Caco-2 (cell line): ENCODE results near the gene SMAD7. TPM values are rescaled to one million over a fixed set of nuclear protein-coding genes. Genes with fewer than 3 reads are reported as not detected.

Experiments used
- BruUV-seq: library from RNA; stranded (reverse); fragments of 400-500 nt; replicated peaks from 2 replicates; lab custom pipeline; 2021; lab: Mats Ljungman, UMichigan
- CTCF ChIA-PET: fragments of 300-600 bp; sonication (Branson Sonifier 250); formaldehyde crosslinking; loops from one replicate; lab custom pipeline; 2022; ENCODE audit warnings: antibody characterized with exemption; lab: Charles Lee
- POLR2A ChIA-PET: fragments of 300-600 bp; sonication (Branson Sonifier 250); formaldehyde crosslinking; loops from one replicate; lab custom pipeline; 2022; ENCODE audit warnings: antibody characterized with exemption; lab: Charles Lee
- DNase-seq, 2 experiments: peaks; one replicate each; pipeline versions ENCODE4 v3.0.0 to v3.0.0-alpha.2; 2020 to 2022
- H3K27me3 ChIP-seq: replicated peaks from 2 replicates; pipeline ENCODE4 v1.6.0; 2011; ENCODE audit warnings: low read length; ENCODE audit not compliant: control insufficient read depth, insufficient read depth
- H3K36me3 ChIP-seq: 2 replicates; pipeline ENCODE4 v1.5.1; 2011; ENCODE audit warnings: low read length; ENCODE audit not compliant: control insufficient read depth, insufficient read depth
- H3K4me1 ChIP-seq: fragments of 250-450 bp; sonication (Bioruptor Pico); 2 replicates; pipeline ENCODE4 v1.5.1; 2020; ENCODE audit warnings: mild to moderate bottlenecking
- H3K4me3 ChIP-seq: 2 replicates; pipeline ENCODE4 v1.5.1; 2011; ENCODE audit warnings: low read depth, mild to moderate bottlenecking, control low read depth, low read length
- H3K9me3 ChIP-seq: fragments of 250-450 bp; sonication (Bioruptor Pico); 2 replicates; pipeline ENCODE4 v1.5.1; 2020; ENCODE audit warnings: mild to moderate bottlenecking, moderate library complexity
- H3K27ac Mint-ChIP-seq: one replicate; pipeline ENCODE4 v1.8.0; 2022; ENCODE audit warnings: mixed read lengths; ENCODE audit not compliant: unreplicated experiment
- H3K27me3 Mint-ChIP-seq: one replicate; pipeline ENCODE4 v1.8.0; 2022; ENCODE audit warnings: mixed read lengths; ENCODE audit not compliant: insufficient read depth, unreplicated experiment
- H3K36me3 Mint-ChIP-seq: one replicate; pipeline ENCODE4 v1.8.0; 2022; ENCODE audit warnings: mild to moderate bottlenecking, mixed read lengths; ENCODE audit not compliant: insufficient read depth, unreplicated experiment
- H3K4me1 Mint-ChIP-seq: one replicate; pipeline ENCODE4 v1.8.0; 2022; ENCODE audit warnings: low read depth, mixed read lengths; ENCODE audit not compliant: unreplicated experiment
- H3K4me3 Mint-ChIP-seq: one replicate; pipeline ENCODE4 v1.8.0; 2022; ENCODE audit warnings: mild to moderate bottlenecking, moderate library complexity, mixed read lengths; ENCODE audit not compliant: unreplicated experiment
- H3K9me3 Mint-ChIP-seq: one replicate; pipeline ENCODE4 v1.8.0; 2022; ENCODE audit warnings: mixed read lengths; ENCODE audit not compliant: unreplicated experiment
- CTCF ChIP-seq, 2 experiments: fragments of 200-600 bp in 1 of 2; IDR thresholded peaks; 1 replicate in 1 of 2; 2 replicates in 1 of 2; pipeline versions ENCODE4 v1.5.1 to v1.8.0; 2011 to 2022; ENCODE audit warnings: antibody characterized with exemption in 1 of 2, control low read depth in 1 of 2, inconsistent platforms in 1 of 2, low read depth in 1 of 2, low read length in 1 of 2, mild to moderate bottlenecking in 1 of 2, moderate library complexity in 1 of 2; ENCODE audit not compliant: insufficient read depth in 1 of 2, severe bottlenecking in 1 of 2, unreplicated experiment in 1 of 2
- intact Hi-C: fragments of 100-400 bp; cut with micrococcal nuclease; formaldehyde crosslinking; loops from one replicate; pipeline ENCODE4 v1.10.0; 2022; ENCODE audit not compliant: unreplicated experiment
- total RNA-seq: library from RNA; stranded (reverse); gene quantifications from 2 replicates; pipeline ENCODE4 v1.2.3, GENCODE V29; 2022

Gene SMAD7
- total RNA-seq, 1 experiment from 2014 or later, result 9.3 TPM

GRCh38 chr18:48949606-48950535 is 894 bp downstream of the SMAD7 start:
- no TSS peak for BruUV-seq
- Histone ChIP-seq H3K4me1 (peaks cover 17% of the 10 kb centered on the region), H3K9me3 (no peaks in the 10 kb centered on the region), H3K4me3 (peak overlapping the region; percentile 71), H3K36me3 (no peaks in the 10 kb centered on the region), H3K27me3 (no peaks in the 10 kb centered on the region)
- intact Hi-C loops, result loop anchor here (10.0 kb wide), 1 partner anchor 165 kb away; no protein-coding TSS in a partner anchor
- peaks cover 7% of the 10 kb centered on the region for H3K4me1 Mint-ChIP-seq
- peak; percentile 46 to 48 for DNase-seq
- H3K36me3 Mint-ChIP-seq, result peaks cover 19% of the 10 kb centered on the region
- H3K27me3 Mint-ChIP-seq, result no peaks in the 10 kb centered on the region
- no peak overlapping the region for H3K27ac Mint-ChIP-seq
- ChIA-PET CTCF (no interaction called here), POLR2A (no interaction called here)
- TF ChIP-seq CTCF (IDR thresholded peaks at IDR 0.05; ENCODE audit: insufficient read depth in 1 of 2, low read depth in 1 of 2, low read length in 1 of 2, severe bottlenecking in 1 of 2, unreplicated experiment in 1 of 2), result no peak
- no peaks in the 10 kb centered on the region for H3K9me3 Mint-ChIP-seq
- H3K4me3 Mint-ChIP-seq, result peak overlapping the region; percentile 82

GRCh38 chr18:48949050-48949605 is 1.6 kb downstream of the SMAD7 start:
- Mint-ChIP-seq H3K27me3 (no peaks in the 10 kb centered on the region), H3K4me3 (peak overlapping the region; percentile 82), H3K36me3 (peaks cover 19% of the 10 kb centered on the region), H3K4me1 (peaks cover 7% of the 10 kb centered on the region), H3K9me3 (no peaks in the 10 kb centered on the region), H3K27ac (no peak overlapping the region)
- Histone ChIP-seq H3K36me3 (no peaks in the 10 kb centered on the region), H3K4me1 (peaks cover 22% of the 10 kb centered on the region), H3K4me3 (peak overlapping the region; percentile 71), H3K27me3 (no peaks in the 10 kb centered on the region), H3K9me3 (no peaks in the 10 kb centered on the region)
- POLR2A ChIA-PET, result no interaction called here
- intact Hi-C loops, result loop anchor here (10.0 kb wide), 1 partner anchor 164 kb away; no protein-coding TSS in a partner anchor
- no peak for TF ChIP-seq CTCF (IDR thresholded peaks at IDR 0.05; ENCODE audit: insufficient read depth in 1 of 2, low read depth in 1 of 2, low read length in 1 of 2, severe bottlenecking in 1 of 2, unreplicated experiment in 1 of 2)
- no peak for DNase-seq
- BruUV-seq, result TSS peak; percentile 43
- CTCF ChIA-PET, result no interaction called here
